NCI-H1417 treated with DMSO at 0.1 percent for 48 hours (cell line): ENCODE measurements around the gene ATG5.
"Not testable (repeated sequence)": the region's sequence is repeated elsewhere in the genome, so short reads cannot be mapped to it uniquely, and the experiment has no call there.

ENCODE experiments used
- DNase-seq: peaks from one replicate; lab custom pipeline; 2025; lab: John Stamatoyannopoulos, UW

ATG5 gene

DNA sequence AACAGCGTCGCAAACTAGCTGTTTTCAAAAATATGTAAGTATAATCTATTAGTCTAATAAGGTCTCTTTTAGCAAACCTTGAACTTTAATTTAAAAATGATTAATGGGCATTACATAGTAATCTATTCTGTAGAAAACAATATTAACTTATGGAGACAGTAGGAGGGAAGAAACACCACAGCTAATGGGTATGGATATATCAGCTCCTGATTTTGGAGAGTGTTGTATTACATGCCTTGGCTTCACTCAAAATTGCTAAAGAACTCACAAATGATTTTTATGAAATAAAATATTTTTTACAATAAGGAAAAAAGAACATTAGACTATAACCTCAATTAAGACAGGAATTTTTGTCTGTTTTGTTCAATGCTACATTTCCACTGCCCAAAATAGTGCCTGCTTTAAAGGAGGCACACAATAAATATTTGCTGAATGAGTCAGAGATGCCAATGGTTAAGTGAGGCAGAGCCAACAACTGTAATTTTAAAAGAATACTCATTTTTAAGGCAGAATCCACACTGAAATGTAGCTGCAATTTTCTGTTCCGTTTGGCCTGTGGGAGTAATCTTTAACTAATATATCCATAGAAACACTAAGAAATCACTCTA is 15.7 kb downstream of the ATG5 start:
- no peak for DNase-seq

DNA sequence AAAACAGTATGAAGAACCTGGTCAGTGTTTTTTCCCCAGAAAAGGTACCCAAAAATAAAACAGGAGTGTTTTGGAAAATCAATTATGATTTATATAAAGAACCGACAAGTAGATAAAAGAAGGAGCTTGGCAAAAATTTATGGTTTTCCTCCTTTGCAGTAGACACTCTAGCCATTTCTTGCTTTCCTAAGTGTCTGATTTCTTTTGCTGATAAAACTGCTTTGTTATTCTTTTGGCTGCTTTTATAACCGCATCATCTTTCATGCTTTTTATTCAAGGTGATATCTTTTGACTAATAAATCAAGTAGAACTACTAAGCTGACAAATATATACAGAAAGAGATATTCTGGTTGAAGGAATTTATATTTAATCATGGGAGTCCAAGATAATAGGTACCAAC is 16.6 kb downstream of the ATG5 start:
- no peak for DNase-seq

DNA sequence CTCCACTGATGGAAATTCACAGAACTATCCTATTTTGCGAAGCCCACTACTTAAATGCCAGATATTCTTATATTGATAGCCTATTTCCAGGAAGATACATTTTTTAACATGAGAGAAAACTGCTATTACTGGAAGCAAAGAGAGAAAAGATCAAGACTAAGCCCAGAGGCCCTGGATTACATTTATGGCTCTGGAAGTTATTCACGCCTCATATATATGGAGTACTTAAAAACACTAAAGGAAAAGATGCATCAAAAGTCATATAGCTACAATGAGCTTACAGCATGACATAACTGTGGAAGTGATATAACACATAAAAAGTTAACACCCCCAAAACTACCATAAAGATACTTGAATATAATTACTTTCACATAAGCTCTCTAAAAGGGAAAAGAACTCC is 19.8 kb downstream of the ATG5 start:
- no peak for DNase-seq

DNA sequence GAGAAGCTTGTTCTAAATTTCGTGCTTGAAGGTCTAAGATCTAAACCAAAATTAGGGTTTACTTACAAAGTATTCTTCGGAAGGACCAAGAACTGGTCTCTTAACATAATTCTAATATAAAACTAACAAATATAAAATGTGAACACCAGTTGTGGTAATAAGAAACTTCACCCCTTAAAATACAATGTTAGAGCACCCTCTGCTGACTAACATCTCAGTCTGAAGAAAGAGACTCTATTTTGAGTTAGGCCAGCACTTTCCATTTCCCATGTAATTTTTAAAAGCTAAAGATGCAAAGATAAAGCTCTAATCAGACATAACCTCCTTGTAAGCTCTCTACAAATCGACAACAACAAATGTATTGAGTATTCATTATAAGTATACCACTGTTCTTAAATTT is 24.6 kb downstream of the ATG5 start:
- DNase-seq, result no peak

DNA sequence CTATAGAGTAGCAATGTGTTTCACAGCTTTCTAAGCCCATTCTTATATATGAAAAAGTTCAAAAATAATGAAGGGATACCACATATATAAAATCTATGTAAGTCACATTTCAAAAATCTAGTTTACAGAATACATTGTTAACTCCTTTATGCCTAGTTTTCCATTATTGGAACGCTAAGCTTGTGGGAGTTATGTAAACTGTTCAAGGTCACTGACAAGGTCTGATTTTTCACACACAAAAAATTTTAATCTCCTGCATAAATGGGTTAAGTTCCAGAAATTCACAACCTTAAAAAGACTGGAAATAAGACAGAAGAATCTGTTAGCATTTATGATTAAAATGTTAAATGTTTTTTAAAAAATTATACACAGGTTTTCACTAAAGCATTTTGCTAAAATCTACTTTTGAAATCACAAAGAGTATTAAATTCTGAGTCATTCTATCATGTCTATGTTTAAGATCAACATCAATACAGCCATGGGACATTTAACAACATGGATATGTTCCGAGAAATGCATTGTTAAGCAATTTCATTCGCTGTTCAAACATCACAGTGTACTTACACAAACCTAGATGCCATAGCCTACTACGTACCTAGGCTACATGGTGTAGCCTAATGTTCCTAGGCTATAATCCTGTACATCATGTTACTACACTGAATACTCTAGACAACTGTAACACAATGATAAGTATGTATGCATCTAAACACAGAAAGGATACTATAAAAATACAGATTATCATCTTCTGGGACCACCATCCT is 25.4 kb downstream of the ATG5 start:
- DNase-seq, result no peak

DNA sequence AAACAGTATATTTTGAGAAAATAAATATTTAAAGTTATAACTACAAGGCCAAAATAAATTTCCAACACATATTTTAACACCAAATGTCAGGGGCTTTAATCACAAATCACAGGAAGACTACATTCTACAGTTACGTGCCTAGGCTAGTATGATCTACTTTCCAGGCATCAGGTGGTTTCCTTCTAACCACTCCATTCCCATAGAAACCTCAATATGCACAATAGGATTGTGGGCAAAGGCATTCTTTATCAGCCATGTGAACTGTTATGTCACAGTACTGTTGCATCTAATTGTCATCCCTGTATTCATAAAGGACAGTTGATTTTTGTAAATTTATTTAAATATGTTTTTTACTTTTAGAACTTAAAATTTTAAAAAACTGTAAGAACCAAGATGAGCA is 32.4 kb downstream of the ATG5 start:
- DNase-seq, result no peak

DNA sequence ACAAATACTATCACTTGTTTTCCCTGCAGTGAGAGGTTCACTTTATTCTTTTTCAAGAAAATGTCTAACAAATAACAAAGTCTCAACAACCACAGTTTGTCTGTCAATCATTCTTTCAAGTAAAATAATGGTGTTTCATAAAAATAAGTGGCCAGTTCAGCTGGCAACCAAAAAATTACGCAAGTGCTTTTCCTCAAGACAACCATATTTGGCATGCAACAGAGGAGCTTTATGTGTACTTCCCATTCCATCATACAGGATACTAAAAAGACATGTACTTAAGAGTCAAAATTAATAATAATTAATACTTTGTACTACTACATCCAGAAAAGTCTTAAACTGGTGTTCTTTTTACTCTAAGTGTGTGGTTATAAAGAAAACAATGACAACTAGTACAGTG is 34.6 kb downstream of the ATG5 start:
- DNase-seq, result no peak

DNA sequence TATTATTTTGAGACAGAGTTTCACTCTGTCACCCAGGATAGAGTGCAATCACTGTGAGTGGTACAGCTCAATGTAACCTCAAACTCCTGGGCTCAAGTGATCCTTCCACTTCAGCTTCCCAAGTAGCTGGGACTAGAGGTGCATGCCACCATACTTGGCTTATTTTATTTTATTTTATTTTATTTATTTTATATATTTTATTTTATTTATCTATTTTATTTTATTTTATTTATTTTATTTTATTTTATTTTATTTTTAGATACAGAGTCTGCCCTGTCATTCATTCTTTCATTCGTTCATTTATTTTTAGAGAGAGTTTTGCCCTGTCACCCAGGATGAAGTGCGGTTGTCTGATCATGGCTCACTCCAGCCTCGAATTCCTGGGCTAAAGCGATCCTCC is 35.5 kb downstream of the ATG5 start:
- DNase-seq, result no peak

DNA sequence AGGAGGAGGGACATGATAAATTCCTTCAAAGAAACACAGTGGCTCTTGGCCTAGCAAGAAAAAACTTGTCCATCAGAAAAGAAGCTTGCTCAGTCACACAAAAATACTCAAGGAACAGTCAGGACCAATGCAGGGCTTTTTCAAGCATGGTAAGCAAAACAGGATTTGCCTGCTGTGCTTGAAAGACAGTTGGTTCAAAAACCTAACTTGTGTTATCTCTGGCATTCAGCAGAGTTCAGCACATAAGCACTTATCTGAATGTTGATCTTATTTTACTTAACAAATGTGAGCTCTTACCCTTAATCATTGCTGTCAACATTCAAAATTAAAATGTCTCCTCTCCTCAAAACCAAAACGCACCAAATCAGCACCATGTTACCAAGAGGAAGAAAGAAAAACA is 38.3 kb downstream of the ATG5 start:
- no peak for DNase-seq

DNA sequence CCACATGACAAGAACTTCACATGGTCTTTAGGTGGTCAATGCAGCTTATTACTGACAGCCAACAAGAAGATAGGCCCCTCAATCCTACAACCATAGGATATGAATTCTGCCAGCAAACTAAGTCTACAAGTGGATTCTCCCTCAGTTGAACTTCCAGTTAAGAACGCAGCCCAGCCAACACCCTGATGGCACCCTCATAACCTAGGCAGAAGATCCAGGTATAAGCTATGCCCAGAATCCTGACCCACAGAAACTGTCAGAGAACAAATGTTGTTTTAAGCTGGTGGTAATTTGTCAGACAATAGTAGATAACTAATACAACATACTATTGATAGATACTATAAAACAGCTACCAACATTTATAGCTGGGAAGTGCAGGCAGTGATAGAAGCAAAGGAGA is 38.8 kb downstream of the ATG5 start:
- no peak for DNase-seq

DNA sequence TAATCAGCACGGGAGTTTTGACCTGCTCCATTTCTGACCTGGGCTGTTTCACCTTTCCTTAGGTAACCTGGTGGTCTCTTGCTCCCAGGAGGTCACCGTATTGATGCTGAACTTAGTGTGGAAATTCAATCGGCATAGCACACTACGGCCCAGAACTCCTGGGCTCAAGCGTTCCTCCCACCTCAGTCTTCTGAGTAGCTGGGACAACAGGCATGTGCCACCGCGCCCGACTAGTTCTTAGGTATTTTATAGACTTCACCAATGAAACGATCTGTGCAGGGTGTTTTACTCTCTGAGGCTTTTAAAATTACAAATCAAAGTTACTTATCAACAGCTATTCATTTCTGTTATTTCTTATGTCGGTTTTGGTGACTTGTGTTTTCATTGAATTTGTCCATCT is 42.1 kb downstream of the ATG5 start:
- DNase-seq, result no peak

DNA sequence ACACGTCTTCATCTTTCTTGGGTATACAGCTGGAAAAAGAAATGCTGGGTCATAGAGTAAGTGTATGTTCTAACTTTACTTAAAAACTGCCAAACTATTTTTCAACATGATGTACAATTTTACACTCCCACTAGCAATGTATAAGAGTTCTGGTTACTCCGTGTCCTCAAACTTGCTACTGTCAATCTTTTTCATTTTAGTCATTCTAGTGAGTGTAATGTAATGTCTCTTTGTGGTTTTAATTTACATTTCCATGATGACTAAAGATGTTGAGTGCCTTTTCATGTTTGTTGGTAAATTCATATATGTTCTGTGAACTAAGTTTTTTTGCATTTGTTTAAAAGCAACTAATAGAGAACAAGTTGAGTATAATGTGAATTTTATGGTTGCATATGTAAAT is 43.9 kb downstream of the ATG5 start:
- no peak for DNase-seq

DNA sequence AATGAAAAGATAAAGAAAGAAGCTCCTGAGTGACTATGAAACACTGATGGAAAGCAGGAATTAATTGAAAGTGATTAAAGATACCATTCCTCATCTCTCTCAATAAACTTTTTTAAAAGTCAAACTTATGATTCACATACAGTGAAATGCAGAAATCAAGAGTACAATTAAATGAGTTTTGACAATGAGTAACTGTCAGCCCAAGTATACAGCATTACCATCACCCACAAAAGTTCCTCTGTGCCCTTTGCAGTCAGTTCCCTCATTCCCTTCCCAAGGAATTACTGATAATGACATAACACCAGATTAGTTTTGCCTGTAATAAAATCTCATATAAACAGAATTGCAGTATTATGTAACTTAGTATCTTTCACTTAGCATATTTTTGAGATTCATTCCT is 44.5 kb downstream of the ATG5 start:
- no peak for DNase-seq

DNA sequence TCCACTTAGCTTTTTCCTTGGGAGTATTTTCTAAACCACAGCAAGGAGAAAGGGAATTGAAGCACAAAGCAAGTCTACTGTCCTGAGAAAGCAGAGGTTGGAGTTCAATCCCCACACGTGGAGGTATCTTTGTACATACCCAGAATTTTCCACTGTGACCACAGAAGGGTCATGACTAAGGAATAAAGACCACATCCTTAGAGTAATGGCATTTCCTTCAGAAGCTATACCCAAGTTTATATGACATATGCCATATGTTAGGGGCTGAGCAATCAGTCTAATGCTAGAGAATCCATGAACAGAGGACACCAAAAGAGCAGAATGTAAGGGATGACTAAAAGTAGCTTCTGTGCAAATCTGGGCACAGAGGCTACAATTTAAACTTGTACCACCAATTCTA is 46.4 kb downstream of the ATG5 start:
- no peak for DNase-seq

DNA sequence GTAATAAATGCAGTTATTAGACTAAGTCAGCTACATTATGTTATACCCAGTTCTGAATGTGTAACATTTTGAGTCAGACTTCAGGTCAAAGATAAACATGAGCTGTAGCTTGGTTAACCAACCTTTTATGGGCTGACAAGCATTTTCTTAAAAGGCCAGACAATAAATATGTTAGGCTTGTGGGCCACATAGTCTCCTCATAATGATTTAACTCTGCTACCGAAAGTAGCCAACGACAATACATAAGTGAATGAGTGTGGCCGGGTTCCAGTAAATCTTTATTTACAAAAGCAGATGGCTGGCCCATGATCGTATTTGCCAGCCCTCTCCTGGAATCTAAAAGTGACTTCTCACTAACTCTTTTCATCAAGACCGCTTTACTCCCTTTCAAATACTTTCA is 49.9 kb downstream of the ATG5 start:
- no peak for DNase-seq

DNA sequence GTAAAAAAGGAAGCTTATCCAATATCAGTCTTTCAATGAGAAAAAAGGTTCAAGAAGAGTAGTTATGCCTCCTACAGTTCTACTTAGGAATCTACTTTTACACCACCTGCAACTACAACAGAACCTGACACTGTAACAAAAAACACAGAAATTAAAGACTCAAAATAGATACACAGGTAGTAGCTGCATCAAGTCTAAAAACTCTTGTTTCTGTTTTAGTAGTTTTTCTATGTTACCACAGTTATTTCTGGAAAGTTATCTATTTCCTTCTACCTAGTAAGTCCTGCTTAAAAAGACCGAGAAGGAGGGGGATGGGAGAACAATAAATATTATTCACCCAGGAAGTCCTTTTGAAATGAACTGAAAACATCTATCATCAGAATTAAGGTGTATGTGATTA is 52.5 kb downstream of the ATG5 start:
- no peak for DNase-seq

DNA sequence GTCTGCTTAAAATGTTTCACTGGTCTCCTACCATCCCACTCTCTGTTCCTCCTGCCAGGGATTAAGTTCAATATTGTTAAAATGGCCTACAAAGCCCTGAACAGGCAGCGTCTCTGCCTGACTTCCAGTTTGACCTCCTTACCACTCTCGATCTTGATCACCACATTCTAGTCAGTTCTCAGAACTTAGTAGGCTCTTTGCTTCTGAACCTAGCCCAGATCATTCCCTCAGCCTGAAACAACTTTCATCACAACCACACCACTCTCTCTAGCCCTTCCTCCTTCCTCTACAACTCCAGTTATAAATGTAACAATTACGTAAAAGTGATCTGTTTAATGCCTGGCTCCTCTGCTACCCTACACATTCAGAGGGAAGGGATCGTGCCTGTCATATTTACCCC is 53.3 kb downstream of the ATG5 start:
- DNase-seq, result no peak

DNA sequence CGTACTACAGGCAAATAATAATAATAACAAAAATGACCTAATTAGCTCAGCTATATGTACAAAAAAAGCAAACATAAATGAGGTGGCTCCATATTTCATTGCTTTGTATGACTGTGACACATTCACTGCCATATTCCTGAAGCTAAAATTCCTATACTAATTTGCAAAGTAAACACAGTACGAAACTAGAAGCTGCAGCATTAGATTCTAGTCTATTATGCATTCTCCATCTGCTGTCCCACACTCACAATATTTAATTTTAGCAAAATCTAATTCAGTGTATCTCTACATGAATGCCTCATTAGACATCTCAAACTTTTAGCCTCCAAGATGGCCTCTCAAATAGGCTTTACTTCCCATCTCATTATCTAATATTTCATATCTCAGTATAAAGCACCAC is 55.1 kb downstream of the ATG5 start:
- no peak for DNase-seq

DNA sequence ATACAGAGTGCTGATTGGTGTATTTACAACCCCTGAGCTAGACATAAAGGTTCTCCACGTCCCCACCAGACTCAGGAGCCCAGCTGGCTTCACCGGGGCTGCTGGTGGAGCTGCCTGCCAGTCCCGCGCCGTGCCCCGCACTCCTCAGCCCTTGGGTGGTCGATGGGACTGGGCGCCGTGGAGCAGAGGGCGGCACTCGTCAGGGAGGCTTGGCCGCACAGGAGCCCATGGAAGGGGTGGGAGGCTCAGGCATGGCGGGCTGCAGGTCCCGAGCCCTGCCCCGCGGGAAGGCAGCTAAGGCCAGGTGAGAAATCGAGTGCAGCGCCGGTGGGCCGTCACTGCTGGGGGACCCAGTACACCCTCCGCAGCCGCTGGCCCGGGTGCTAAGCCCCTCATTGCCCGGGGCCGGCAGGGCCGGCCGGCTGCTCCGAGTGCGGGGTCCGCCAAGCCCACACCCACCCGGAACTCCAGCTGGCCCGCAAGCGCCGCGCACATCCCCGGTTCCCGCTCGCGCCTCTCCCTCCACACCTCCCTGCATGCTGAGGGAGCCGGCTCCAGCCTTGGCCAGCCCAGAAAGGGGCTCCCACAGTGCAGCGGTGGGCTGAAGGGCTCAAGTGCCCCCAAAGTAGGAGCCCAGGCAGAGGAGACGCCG is 56.2 kb downstream of the ATG5 start:
- DNase-seq, result not testable (repeated sequence)

DNA sequence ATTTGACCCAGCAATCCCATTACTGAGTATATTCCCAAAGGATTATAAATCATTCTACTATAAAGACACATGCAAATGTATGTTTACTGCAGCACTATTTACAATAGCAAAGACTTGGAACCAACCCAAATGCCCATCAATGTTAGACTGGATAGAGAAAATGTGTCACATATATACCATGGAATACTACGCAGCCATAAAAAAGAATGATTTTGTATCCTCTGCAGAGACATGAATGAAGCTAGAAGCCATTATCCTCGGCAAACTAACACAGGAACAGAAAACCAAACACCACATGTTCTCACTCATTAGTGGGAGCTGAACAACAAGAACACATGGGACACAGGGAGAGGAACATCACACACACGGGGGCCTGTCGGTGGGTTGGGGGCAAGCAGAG is 57.1 kb downstream of the ATG5 start:
- DNase-seq, result not testable (repeated sequence)

DNA sequence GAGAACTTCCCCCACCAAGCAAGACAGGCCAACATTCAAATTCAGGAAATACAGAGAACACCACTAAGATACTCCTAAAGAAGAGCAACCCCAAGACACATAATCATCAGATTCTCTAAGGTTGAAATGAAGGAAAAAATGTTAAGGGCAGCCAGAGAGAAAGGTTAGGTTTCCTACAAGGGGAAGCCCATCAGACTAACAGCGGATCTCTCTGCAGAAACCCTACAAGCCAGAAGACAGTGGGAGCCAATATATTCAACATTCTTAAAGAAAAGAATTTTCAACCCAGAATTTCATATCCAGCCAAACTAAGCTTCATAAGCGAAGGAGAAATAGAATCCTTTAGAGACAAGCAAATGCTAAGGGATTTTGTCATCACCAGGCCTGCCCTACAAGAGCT is 61.1 kb downstream of the ATG5 start:
- not testable (repeated sequence) for DNase-seq

DNA sequence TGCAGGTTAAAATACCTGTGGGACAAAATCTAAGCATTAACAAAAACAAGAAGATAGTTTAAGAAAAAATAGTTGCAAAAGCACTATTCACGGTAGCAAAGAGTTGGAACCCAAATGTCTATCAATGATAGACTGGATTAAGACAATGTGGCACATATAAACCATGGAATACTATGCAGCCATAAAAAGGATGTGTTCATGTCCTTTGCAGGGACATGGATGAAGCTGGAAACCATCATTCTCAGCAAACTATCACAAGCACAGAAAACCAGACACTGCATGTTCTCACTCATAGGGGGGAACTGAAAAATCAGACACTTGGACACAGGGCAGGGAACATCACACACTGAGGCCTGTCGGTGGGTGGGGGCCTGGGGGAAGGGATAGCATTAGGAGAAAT is 65.8 kb downstream of the ATG5 start:
- DNase-seq, result not testable (repeated sequence)

DNA sequence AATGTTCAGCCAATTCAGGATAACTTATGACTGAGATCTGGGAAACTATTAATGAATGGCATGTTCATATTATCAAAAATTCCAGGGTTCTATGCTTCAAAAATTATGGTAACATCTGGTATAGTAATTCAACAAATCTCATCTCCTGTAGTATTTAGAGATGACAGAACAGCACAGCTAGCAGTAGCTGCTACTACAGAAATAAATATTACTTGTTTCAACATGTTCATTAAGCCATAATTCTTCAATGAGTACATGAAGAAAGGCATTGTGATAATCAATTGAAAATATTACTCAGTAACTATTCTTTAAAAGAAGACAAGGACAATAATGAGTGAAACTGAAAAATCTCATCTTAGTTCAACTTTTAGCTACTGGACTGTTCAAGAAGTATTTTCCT is 66.8 kb downstream of the ATG5 start:
- no peak for DNase-seq

DNA sequence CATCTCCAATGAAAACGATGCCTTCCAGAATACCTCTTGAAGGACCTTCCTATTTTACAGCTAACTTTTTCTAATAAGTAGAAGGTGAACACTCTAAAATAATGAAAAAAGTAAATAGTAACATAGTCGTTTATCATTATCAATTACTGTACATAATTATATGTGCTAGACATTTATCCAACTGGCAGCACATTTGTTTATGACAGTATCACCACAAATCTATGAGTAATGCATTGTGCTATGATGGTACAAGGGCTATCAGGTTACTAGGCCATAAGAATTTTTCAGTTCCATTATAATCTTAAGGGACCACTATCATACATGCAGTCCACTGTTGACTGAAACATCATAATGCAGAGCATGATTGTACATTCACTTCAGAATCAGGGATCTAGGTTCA is 68.4 kb downstream of the ATG5 start:
- DNase-seq, result no peak
